H1 (cell line): ENCODE results near the gene WSCD2. TPM values are rescaled to one million over a fixed set of nuclear protein-coding genes. Genes with fewer than 3 reads are reported as not detected.

Experiments
- BRCA1 ChIP-seq: IDR thresholded peaks from 2 replicates; pipeline ENCODE4 v1.6.1; 2012; ENCODE audit warnings: low read depth, low read length, improper control_type of control experiment
- KDM4A ChIP-seq: IDR thresholded peaks from one replicate; pipeline ENCODE4 v1.7.1; 2012; ENCODE audit warnings: low read depth, mild to moderate bottlenecking, moderate library complexity, low read length, inconsistent platforms; ENCODE audit not compliant: severe bottlenecking
- polyA plus RNA-seq, 7 experiments: library from polyadenylated mRNA; depleted of rRNA in 3 of 7; stranded (reverse) in 5 of 7; unstranded in 2 of 7; fragments of >200 nt in 5 of 7; fragments of 200-250 nt in 2 of 7; gene quantifications; 1 replicate in 5 of 7; 2 replicates in 1 of 7; 4 replicates in 1 of 7; pipeline versions ENCODE4 v1.2.1 to v1.2.3, GENCODE V29; 2011 to 2013; ENCODE audit warnings: missing spikeins in 2 of 7, mixed read lengths in 2 of 7
- total RNA-seq: library from RNA; stranded (reverse); fragmentation: NEBNext Ultra II Directional; extraction: Animal tissue kit (Norgen Biotek cat#: 25700); gene quantifications from 2 replicates; pipeline ENCODE4 v1.2.1, GENCODE V29; 2021

Gene WSCD2
- total and polyA plus RNA-seq, 2 of the 8 experiments (the other 6 are each of a cell fraction or from before 2014, with no cell fraction given) = 1.3 to 2.2 TPM

GRCh38 chr12:108235985-108236263, 106.8 kb downstream of the WSCD2 start (continued):
- TF ChIP-seq KDM4A = no peak
- TF ChIP-seq BRCA1 = no peak
